Head of caudate nucleus (tissue), 42 donors: ENCODE data around the gene SPATA13.
A peak's percentile ranks its signal among the peaks of the same experiment; 100 is the strongest.
"Not testable (repeated sequence)": the region's sequence is repeated elsewhere in the genome, so short reads cannot be mapped to it uniquely, and the experiment has no call there.

Experiments
- DNase-seq, 42 donors: peaks; one replicate each; pipeline versions ENCODE4 v3.0.0 to v3.0.0-alpha.2; 2020 to 2021; ENCODE audit warnings: mixed read lengths in 7 of 42
- intact Hi-C: fragments of 100-400 bp; cut with DNase I; formaldehyde crosslinking; loops from one replicate; pipeline ENCODE4 v1.15.0; 2022

SPATA13 gene

DNA sequence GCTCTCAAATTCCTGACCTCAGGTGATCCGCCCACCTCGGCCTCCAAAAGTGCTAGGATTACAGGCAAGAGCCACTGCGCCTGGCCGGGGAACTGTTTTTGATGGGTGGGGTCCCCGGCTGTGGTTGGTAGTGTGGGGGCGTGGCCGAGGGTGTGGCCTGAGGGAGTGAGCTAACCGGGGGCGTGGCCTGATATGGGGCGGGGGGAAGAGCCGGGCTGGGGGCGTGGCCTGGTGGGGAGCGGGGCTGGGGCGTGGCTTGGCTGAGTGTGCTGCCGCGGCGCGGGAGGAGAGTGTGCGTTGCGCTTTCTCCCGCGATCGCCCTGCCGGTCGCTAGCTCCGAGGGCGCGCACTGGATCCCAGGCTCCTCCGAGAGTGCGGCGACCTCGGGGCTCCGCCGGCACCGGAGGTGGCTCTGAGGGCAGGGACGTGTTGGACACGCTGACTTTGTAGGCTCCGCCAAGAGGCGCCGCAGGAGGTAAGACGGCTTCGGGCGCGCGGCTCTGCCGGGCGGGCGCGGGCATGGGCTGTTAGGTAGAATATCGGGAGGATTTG lies at the start of gene SPATA13:
Gene SPATA13, plus strand, starts transcription at position 263 of the 552 bp plus-strand sequence. CDS start 62,210 bp downstream, outside the sequence.
- peak; percentile 89 to 99 (median 97) for DNase-seq
- intact Hi-C loops, result loop anchor here (10.0 kb wide), 2 partner anchors 54 to 96 kb away; no protein-coding TSS in a partner anchor

DNA sequence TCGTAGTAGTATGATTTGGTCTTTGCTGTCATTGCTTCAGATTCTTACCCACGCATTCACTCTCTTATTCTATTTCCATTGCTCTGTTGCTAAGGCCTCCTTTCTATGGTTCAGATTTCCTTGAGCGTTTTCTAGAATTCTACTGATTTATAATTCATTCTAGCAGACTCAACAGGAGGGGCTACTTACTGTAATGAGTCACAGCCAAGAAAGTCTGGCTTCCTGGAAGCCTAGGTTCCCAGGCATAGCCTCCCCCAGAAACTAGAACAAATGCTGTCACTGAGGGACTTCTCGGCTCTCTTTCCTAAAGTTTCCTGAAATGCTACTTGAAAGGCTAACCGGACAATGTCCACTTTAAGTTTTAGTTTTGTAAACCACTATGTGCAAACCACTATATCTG lies 47.7 kb upstream of the SPATA13 start:
- DNase-seq, result peak in 7 of 42 donors; percentile 16 to 62 (median 28)
- intact Hi-C loops, result no loop called here

DNA sequence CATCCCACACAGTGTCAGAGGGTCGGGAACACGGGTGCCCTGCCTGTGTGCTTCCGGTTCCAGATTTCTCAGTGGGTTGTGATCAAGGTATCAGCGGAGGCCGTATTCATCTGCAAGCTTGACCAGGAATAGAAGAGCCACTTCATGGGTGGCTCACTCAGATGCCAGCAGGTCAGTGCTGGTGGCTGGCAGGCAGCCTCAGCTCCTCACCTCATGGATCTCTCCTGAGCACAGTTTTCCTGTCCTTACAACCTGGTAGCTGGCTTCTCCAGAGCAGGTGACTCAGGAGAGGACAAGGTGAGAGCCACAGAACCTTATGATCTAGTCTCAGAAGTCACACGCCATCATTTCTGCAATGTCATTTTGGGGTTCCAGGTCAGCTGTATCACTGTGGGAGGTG lies 44.8 kb upstream of the SPATA13 start:
- DNase-seq, result no peak
- intact Hi-C loops, result no loop called here

DNA sequence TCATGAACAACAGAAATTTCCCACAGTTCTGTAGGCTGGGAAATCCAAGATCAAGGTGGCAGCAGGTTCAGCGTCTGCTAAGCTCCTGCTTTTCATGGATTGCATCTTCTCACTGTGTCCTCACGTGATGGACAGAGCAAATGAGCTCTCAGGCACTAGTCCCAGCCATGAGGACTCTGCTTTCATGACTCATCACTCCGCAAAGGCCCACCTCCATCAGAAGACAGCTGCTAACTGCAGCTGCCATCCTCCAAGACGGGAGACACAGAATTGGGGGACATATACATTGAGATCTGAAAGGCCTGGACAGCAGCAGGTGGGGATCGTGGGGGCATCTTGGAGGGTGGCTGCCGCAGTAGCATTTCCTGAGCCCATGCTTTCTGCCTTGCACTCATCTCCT lies 44.4 kb upstream of the SPATA13 start:
- intact Hi-C loops, result no loop called here
- no peak for DNase-seq

DNA sequence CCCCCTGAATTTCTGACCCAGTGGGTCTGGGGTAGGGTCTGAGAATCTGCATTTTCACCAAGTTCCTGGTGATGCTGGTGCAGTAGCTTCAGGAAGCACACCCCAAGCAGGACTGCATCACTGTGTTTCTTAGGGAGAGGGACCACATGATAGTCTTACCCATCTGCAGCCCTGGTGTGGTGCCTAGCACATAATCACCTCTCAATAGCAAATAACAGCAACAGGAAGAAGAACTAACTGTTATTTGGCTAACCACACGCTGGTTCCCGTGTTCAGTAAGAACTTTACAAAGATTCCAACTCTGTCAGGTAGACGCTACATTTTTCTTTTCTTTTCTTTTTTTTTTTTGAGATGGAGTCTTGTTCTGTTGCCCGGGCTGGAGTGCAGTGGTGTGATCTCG lies 41.9 kb upstream of the SPATA13 start:
- no peak for DNase-seq
- intact Hi-C loops, result no loop called here

DNA sequence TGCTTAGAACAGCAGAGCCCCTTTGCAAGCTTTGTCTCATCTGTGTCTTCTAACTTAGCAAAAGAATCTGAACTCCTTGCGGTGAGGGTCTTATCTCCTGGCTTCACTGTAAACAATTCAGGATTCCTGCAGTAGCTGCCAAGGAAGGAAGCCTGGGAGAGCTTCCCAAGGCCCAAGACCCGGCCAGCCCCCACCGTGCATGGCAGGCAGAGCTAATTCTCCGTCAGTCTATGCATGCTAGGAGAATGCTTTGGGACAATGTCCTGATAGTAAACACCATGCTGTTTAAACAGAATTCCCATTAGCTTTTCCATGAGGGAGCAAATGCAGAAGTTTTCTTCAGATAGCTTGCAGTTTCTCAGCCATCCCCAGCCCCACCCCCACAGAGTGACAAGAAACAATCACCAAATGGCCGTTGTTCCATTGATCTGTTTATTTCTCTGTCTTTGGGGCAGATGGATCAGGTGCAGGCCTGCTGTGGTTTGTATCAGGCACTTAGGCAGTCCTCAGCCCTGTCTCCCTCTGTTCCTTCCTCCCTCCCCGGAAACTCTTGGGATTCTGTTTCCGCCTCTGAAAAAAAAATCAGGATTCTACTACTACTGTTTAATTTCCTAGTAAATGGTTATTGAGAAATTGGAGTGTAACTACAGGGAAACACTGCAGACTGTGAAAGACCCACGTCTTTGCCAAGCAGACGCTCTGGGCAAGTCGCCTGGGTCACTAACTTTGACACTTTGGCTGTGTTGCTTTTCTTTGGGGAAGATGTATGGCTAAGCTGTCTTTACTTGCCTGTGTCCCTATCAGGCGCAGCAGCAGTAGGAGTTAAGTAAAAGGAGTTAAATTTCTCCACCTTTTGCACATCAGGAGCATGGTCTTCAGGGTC lies 40.7 kb upstream of the SPATA13 start:
- intact Hi-C loops, result no loop called here
- DNase-seq, result no peak

DNA sequence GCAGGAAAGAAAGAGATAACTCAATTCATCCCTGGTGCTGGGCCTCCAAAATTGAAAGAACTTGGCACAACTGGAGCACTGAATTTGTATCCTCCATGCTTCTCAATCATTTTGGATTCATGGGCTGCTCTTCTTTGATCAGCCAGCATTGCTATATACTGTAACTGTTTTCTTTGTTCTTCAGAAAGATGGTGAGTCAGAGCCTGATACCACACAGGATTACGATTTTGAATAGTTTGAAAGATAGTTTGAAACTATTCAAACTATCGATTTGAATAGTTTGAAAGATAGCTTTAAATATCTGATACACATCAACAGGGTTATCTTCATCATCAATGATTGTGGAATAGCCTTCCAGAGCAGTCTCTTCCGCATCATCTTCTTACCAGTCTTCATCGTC lies 38.5 kb upstream of the SPATA13 start:
- intact Hi-C loops, DNase-seq: not testable (repeated sequence)

DNA sequence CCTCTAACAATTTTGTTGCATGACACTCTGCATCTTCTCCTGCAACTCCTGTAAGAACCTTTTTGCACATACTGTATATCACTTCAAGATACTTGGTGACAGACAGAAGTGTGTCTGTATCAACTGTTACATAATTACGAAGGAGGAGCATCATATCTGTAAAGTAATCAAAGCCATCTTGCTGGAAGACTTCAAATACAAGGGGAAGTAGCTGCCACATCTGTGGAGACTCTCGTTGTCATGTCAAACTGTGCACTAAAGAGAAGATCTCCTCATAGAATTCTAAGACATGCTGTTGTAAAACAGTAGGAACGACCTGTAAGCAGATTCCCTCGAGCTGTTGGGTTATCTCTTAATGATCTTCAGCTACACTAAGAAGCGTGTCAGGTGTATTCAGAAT lies 38.0 kb upstream of the SPATA13 start:
- DNase-seq, result no peak
- intact Hi-C loops, result no loop called here

DNA sequence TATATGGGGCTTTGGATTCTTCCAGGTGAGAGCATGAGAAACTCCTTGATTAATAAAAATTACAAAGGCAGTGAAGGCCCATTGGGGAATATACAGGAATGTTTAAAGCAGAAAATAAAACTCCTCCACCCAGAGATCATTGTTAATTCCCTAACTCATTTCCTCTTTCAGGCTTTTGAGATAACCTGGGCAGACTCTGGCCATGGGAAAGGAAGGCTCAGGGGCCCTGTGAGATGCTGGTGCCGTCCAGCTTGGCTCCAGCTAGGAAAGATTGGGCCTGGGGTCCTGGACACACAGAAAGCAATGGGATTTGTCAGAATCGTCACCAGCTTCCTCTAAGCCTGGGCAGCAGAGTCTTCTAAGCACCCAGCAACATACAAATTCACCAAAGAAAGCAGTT lies 36.8 kb upstream of the SPATA13 start:
- intact Hi-C loops, result no loop called here
- no peak for DNase-seq

DNA sequence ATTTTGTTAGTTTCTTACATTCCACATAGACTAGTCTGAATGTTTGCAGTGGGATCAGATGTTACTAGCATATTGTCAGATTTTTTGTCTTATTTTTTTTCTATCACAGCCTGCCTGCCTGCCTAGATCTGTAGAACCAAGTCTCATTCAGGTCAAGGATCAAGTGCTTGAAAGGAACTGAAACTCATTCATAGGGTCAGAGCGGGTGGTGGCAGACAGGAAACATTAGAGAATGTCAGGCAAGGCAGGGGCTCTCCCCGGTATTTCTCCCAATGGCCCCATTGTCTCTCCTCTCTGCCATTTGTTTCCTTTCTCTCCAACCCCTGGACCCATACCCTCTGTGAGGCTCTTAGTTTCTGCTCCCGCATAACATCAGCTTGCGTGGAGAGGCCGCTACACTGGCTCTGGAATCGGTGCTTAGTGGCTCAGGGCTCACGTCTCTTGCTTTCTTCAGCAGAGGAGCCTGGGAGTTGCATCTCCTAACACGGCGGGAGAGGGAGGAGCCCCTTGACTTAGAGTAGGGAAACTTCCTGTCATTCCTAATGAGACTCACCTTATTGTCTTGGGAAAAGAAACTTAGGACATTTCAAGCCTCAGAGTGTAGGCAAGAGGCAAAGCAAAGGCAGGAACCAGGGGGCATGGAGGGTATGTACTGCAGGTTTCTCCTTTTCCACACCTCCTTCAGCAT lies 35.6 kb upstream of the SPATA13 start:
- intact Hi-C loops, result no loop called here
- DNase-seq, result peak in 3 of 42 donors; percentile 18 to 59 (median 36)

DNA sequence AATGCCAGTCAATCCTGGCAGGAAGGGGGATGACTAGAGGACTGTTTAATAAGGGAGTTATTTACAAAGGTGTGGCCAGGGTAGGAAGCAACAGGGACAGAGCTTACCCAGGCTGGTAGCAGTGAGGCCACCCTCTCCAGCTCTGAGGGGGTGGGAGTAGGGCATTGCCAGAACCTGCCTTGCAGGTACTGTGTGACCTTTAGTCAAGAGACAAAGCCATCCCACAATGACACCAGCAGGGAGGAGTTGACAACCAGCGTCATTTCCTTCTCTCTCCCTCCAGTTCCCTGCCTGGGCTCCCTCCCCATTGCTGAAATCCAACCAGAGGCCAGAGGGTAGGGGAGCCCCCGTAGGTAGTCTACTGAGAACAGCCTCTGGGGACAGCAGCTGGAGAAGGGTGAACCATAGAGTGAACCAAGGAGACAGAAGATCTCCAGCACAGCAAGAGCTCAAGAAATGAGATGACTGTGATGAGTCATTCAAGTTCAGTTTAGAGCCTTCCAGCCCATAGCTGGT lies 33.3 kb upstream of the SPATA13 start:
- intact Hi-C loops, result no loop called here
- DNase-seq, result no peak

DNA sequence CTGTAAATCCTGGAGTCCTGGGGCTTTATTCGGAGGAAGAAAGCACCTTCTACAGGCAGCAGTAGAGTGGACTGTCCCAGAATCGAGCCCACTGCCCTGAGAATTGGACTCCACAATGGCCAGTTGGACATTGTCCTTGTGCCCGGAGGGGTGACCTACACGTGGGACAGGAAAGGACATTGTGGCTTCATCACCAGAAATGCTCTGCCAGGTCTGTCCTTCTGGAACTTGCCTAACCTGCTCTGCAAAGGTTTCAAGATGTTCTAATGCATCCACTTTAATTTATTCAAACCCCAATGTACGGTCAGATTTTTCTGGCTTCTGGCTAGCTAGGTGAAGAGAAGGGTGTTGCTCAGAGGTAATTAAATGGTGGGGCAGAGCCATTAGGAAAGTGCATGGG lies 32.4 kb upstream of the SPATA13 start:
- intact Hi-C loops, result no loop called here
- no peak for DNase-seq

DNA sequence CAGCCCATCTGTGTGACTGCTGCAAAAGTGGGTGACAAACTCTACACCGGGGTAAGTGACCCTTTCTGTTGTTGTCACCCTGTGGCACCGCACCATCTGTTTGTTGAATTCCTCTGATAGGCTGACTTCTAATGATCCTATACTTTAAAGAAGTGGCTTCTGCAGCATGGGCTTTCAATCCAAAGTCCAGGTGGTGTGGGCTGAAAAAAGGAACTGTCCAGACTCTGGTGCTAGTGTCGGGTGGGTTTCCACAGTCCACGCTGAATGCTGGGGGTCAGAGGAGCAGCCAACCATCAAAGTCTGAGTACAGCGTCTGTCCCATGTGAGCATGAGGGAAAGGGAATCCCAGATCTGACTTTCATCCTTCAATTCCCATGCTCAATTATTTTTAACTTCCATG lies 31.6 kb upstream of the SPATA13 start:
- no peak for DNase-seq
- intact Hi-C loops, result no loop called here

DNA sequence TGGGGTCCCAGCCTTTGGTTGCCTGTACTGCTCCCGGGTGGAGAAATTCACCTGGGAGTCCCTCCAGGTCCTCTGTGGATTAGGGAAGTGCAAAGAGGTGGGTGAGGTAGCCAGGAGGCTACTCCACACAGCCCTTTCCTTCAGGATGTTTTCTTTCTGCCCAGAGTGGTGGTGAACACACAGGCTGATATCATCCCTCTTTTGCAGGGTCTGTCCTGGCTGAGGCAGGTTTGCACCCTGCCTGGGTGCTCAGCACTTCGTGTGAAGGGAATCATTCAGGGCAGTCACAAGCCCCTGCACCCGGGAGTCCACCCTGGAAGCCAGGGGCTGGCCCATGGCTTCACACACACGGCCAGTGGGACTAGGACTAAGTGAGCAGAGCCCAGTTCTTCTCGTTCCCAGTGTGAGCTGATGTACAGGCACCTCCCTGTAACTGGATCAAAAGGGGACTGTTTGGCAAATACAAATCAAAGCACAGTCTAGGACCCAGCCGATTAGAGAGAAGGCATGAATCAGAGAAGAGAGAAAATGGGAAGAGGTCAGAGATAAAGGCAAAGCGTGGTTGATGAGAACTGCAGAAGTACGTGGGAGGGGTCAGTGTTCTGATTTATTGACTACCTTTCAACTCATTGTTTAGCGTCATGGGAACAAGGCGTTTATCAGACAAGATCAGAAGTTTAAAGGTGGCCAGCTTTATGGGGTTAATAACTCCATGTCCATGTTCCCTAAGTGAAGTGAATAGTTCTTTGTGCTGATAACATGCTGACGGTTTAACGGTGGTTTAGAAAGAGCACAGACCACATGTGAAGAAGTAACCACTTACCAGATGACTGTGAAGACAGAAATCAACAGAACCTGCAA lies 30.4 kb upstream of the SPATA13 start:
- intact Hi-C loops, result no loop called here

DNA sequence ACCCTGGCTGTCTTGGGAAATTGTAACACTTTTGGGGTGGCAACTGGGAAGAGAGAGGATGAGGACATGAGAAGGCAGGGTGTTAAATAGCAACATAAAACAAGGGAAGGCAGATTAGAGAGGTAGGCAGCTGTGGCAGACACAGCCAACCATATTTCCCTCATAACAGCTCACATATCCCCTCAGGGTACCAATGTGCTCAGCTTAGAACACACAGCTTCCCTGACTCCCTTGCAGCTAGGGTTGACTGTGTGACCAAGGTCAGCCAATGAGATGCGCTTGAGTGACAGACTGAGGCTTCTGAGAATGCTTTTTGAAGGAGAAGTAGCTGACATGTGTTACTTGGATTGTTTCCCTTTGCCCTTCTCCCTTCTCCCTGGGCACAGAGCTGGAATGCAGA lies 28.8 kb upstream of the SPATA13 start:
- intact Hi-C loops, result no loop called here
- DNase-seq, result no peak

More for the DNA sequence above, 30.4 kb upstream of the SPATA13 start:
- no peak for DNase-seq

DNA sequence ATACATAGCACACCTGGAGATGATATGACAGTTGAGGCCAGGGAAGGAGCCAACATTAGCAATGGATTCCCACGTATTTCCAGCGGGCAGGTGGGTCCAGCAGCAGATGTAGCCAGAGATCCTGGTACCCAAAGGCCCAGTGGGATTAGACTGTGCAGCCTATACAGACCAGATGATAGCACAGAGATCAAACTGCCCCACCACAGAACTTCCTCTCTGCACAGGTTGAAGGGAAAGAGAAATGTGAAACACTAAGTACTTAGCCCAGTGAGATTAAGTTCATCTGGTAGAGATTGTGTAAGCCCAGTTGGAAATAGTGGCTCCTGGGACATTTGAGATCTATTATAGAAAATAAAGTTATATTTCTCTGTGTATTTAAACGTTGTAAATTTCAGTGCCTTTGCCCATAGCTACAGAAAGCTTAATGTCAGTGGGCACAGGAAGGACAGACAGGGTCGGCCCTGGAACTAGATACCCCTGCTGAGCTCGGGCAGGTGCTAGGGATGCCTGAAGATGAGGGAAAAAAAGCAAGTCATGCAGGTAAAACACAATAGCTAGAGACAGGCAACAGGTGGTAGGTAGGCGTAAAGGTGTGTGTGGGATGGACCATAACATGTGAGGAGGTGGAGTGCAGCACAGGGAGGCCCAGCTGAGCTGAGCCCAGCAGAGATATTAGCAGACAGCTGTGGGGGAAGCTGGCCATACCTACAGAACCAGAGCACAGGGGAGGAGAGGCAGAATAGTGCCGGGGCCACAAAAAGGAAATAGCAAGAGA lies 27.3 kb upstream of the SPATA13 start:
- peak in 19 of 42 donors; percentile 14 to 70 (median 27) for DNase-seq
- intact Hi-C loops, result no loop called here

DNA sequence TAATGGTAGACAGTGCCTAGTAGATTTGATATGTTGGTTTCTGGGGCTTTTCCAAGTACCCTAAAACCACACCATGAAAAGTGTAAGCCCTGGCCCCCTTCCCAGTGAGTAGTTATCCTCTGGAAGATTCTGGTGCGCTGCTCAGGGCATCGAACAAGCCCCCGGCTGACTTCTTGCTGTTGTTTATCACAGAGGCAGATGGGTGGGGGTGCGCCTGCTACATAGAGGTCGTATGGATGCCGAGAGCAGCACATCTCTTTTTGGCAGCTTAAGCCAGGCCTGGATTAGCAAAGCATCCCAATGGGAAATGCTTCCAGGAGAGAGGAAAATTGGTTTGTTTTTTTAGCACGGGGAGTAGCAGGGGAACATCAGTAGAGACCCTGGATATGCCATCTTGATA lies 26.3 kb upstream of the SPATA13 start:
- intact Hi-C loops, result no loop called here
- DNase-seq, result no peak

DNA sequence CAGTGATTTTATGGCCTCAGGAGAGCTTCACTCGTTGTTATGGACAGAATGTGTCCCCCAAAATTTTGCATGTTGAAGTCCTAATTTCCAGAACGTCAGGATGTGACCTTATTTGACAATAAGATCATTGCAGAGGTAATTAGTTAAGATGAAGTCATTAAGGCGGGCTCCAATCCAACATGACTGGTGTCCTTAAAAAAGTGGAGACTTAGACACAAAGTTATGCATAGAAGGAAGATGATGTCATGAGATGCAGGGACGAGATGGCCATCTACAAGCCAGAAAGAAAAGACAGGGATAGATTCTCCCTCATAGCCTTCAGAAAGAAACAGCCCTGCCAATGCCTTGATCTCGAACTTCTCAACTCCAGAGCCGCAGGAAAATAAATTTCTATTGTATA lies 25.8 kb upstream of the SPATA13 start:
- DNase-seq, result no peak
- intact Hi-C loops, result no loop called here
